Measurements from ENCODE around the gene WIPI1. TPM values are rescaled to one million over a fixed set of nuclear protein-coding genes. Genes with fewer than 3 reads are reported as not detected.
A peak's percentile ranks its signal among the peaks of the same experiment; 100 is the strongest.

WIPI1 gene
- total RNA-seq, 2 experiments from 2014 or later = 13.5 to 14.3 TPM

DNA sequence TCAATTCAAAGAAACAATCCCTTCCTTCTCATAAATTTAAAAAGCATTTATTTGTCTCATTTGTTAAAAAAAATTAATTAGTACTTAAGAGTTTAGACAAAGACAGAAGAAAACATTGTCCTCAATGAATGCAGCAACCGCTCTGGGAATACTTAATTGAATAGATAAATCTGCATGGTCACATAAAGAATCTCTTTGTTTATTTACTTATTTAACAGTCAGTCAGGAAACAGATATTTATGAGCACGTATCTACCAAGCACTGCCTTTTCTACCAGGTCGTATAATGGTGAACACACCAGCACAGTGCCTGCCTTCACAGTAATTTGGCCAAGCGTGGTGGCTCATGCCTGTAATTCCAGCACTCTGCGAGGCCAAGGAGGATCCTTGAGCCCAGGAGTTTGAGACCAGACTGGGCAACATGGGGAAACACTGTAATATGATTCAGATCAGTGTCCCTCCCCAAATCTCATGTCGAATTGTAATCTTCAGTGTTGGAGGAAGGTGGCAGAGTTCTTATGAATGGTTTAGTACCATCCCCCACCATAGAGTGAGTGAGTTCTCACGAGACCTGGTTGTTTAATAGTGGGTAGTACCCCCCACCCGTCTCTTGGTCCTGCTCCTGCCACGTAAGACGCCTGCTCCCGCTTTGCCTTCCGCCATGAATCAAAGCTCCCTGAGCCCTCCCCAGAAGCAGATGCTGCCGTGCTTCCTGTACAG lies 8.1 kb downstream of the WIPI1 start:
- H3K9me3 Mint-ChIP-seq = no peaks in the 10 kb centered on the region
- H3K27ac Mint-ChIP-seq = no peak overlapping the region
- CTCF ChIA-PET = interaction anchor here (1.2 kb wide), 1 partner anchor 8 kb away, joined by 3 read pairs; no protein-coding TSS in a partner anchor
- no peak overlapping the region for H3K4me3 Mint-ChIP-seq
- intact Hi-C loops (cut with micrococcal nuclease) = no loop called here
- DNase-seq = no peak
- H3K36me3 Mint-ChIP-seq (ENCODE audit: low read depth) = peaks cover 3% of the 10 kb centered on the region
- no peaks in the 10 kb centered on the region for H3K27me3 Mint-ChIP-seq (ENCODE audit: low read depth)
- H3K4me1 Mint-ChIP-seq (ENCODE audit: low read depth) = no peaks in the 10 kb centered on the region

DNA sequence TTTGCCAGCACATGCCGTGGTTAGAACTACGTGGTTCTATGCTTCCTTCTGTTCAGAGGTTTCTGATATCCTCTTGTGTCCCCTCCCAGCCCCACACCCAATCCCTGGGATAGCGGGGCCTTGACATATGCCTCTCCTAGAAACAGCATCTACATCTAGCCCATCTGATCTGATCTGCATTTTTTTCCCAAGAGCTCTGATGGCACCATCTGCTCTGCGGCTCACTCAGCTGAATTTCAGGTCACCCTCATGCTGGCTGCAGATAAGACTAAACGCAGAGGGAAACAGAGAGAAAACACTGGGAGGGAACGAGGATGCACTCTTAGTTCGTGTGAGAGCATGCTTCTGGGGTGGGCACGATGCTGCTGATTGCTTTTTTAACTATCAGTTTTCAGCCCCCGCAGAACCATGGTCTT lies 10.7 kb downstream of the WIPI1 start:
- H3K9me3 Mint-ChIP-seq = no peaks in the 10 kb centered on the region
- DNase-seq = no peak
- intact Hi-C loops (cut with micrococcal nuclease) = no loop called here
- H3K27me3 Mint-ChIP-seq (ENCODE audit: low read depth) = no peaks in the 10 kb centered on the region
- H3K27ac Mint-ChIP-seq = no peak overlapping the region
- H3K4me1 Mint-ChIP-seq (ENCODE audit: low read depth) = no peaks in the 10 kb centered on the region
- H3K36me3 Mint-ChIP-seq (ENCODE audit: low read depth) = peaks cover 3% of the 10 kb centered on the region
- CTCF ChIA-PET = interaction anchor here (0.6 to 1.6 kb wide), 5 partner anchors 9 to 119 kb away, joined by 3 to 7 read pairs (median 3); no protein-coding TSS in a partner anchor
- no peak overlapping the region for H3K4me3 Mint-ChIP-seq

DNA sequence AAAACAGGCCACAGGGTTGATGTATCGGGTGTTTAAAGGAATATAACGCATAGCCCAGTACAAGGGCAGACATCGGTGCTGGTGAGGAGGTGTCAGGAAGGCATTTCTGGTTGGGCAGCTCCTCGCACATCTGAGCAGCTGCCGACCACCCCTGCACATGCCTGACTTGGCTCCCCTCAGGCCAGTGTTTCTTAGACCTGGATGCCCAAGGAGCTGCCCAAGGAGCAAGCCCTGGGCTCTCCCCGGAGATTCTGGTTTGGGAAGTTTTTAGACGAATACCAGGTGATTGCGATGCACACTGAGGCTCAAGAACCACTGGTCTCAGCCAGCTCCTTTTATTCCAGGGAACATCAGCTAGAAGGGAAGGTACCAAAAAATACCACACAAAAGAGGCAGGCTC lies 11.6 kb downstream of the WIPI1 start:
- intact Hi-C loops (cut with micrococcal nuclease) = no loop called here
- Mint-ChIP-seq H3K9me3 (no peaks in the 10 kb centered on the region), H3K27ac (no peak overlapping the region), H3K4me1 (ENCODE audit: low read depth) (peaks cover 7% of the 10 kb centered on the region), H3K4me3 (no peak overlapping the region), H3K27me3 (ENCODE audit: low read depth) (no peaks in the 10 kb centered on the region), H3K36me3 (ENCODE audit: low read depth) (peaks cover 3% of the 10 kb centered on the region)
- no peak for DNase-seq
- CTCF ChIA-PET = interaction anchor here (0.8 to 1.6 kb wide), 4 partner anchors 10 to 181 kb away, joined by 3 to 7 read pairs (median 3); no protein-coding TSS in a partner anchor

DNA sequence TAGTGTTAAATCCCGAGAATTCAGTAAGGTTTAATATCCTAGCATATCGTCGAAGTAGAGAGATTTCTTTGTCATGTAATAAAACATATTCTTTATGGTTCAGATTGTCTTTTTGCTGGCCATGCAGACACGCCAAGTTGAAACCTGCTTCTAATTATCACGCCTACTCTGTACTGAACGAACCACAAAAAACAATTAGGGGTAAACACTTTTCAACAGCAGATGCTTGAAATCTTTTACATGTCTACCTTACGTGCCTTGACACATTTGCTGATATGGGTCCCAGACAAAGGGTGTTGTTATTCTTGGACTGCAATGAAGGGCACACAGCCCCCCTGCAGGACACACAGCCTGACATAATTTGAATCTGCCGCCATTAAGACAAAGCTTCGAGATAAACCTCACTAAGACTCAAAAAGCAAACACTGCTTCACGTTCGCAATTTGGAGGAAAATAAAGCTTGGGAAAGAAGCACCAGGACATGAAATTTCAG lies 13.3 kb downstream of the WIPI1 start:
- intact Hi-C loops (cut with micrococcal nuclease) = no loop called here
- Mint-ChIP-seq H3K36me3 (ENCODE audit: low read depth) (no peaks in the 10 kb centered on the region), H3K4me3 (no peak overlapping the region), H3K4me1 (ENCODE audit: low read depth) (peaks cover 12% of the 10 kb centered on the region), H3K27me3 (ENCODE audit: low read depth) (no peaks in the 10 kb centered on the region), H3K27ac (no peak overlapping the region), H3K9me3 (no peaks in the 10 kb centered on the region)
- DNase-seq = no peak
- CTCF ChIA-PET = interaction anchor here (1.1 to 1.2 kb wide), 2 partner anchors 12 to 18 kb away, joined by 3 to 4 read pairs; no protein-coding TSS in a partner anchor

DNA sequence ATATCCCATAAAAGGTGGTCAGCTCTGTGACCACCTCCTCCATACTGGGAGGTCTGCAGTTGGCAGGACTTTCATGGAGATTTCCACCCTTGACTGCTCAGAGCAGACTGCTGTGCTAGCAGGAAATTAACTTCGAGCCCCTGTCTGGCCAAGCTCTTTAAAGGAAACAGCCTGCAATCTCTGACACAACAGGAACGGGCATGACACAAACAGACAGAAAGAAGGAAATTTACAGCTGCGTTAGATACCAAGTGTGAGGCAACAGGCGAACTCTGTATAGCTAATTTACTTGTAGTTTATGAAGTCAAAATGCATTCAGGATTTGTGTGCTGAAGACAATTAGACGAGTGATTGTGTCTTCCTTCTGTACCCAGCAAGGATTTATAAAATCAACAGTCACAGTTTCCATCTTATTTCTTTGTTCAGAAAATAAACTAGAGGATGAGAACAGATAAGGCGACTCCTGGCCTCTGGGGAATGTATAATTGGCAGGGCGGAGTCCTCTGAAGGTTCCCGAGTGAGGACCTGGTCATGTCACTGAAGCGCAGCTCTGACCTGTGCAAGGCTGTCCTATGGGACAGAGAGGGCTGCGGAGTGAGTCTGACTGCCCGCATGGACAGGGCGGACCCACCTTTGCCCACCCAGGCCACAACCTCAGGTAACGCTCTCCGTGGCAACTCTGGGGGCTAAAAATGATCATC lies 16.1 kb downstream of the WIPI1 start:
- H3K27ac Mint-ChIP-seq = no peak overlapping the region
- H3K9me3 Mint-ChIP-seq = no peaks in the 10 kb centered on the region
- intact Hi-C loops (cut with micrococcal nuclease) = no loop called here
- CTCF ChIA-PET = interaction anchor here (0.9 to 7.2 kb wide), 4 partner anchors 9 to 176 kb away, joined by 3 to 43 read pairs (median 3); no protein-coding TSS in a partner anchor
- no peaks in the 10 kb centered on the region for H3K27me3 Mint-ChIP-seq (ENCODE audit: low read depth)
- H3K4me1 Mint-ChIP-seq (ENCODE audit: low read depth) = peaks cover 32% of the 10 kb centered on the region
- H3K4me3 Mint-ChIP-seq = no peak overlapping the region
- DNase-seq = no peak
- no peaks in the 10 kb centered on the region for H3K36me3 Mint-ChIP-seq (ENCODE audit: low read depth)

GRCh38 chr17:68440526-68440925 lies 16.8 kb downstream of the WIPI1 start:
- intact Hi-C loops (cut with micrococcal nuclease) = no loop called here
- no peak for DNase-seq
- no peak overlapping the region for H3K27ac Mint-ChIP-seq
- no peaks in the 10 kb centered on the region for H3K27me3 Mint-ChIP-seq (ENCODE audit: low read depth)
- peaks cover 35% of the 10 kb centered on the region for H3K4me1 Mint-ChIP-seq (ENCODE audit: low read depth)
- no peak overlapping the region for H3K4me3 Mint-ChIP-seq
- CTCF ChIA-PET = interaction anchor here (0.9 to 7.2 kb wide), 3 partner anchors 10 to 20 kb away, joined by 3 to 43 read pairs (median 3); no protein-coding TSS in a partner anchor
- H3K36me3 Mint-ChIP-seq (ENCODE audit: low read depth) = no peaks in the 10 kb centered on the region
- no peaks in the 10 kb centered on the region for H3K9me3 Mint-ChIP-seq

- H3K27ac Mint-ChIP-seq = peak overlapping the region; percentile 12
- no peaks in the 10 kb centered on the region for H3K36me3 Mint-ChIP-seq (ENCODE audit: low read depth)
- H3K4me3 Mint-ChIP-seq = no peak overlapping the region
- no peaks in the 10 kb centered on the region for H3K9me3 Mint-ChIP-seq
- H3K27me3 Mint-ChIP-seq (ENCODE audit: low read depth) = no peaks in the 10 kb centered on the region
- no peak for DNase-seq
- CTCF ChIA-PET = interaction anchor here (0.6 to 7.2 kb wide), 4 partner anchors 16 to 161 kb away, joined by 3 to 43 read pairs (median 10); no protein-coding TSS in a partner anchor
- peaks cover 35% of the 10 kb centered on the region for H3K4me1 Mint-ChIP-seq (ENCODE audit: low read depth)
- intact Hi-C loops (cut with micrococcal nuclease) = no loop called here
Observed at GRCh38 chr17:68439656-68440290, 17.5 kb downstream of the WIPI1 start.

DNA sequence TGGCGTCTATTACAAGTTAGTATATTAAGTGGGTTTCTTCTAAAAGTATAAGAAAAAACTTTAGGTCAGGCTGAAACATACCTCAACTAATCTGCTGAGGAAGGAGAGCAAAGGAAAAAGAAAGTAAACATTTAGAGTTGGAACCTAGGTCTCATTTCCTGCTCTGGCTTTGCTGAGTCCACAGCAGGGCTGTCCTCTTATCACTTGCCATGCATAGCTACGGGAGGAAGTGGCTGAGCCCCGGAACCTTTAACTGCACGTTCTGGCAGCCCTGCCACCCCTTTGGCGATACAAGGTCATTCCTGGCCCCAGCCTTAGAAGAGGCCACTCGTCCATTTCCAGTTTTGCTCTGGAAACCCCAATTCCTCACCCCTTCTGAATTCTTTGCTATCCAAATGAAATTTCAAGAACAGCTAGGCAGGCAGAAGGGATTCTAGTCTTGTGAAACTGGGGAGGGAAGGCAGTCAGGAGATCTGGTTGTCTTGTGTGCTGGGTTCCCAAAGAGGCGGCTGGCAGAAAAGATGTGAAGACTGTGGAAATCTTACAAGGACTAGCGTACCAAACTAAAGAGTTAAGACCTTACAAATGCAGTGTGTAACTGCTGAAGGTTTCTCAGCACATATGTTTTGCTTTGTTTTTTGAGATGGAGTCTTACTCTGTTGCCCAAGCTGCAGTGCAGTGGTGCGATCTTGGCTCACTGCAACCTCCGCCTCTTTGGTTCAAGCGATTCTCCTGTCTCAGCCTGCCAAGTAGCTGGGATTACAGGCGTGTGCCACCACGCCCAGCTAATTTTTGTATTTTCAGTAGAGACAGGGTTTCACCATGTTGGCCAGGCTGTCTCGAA lies 19.1 kb downstream of the WIPI1 start:
- CTCF ChIA-PET = interaction anchor here (2.0 to 7.9 kb wide), 5 partner anchors 17 to 176 kb away, joined by 8 to 97 read pairs (median 22); no protein-coding TSS in a partner anchor
- Mint-ChIP-seq H3K36me3 (ENCODE audit: low read depth) (no peaks in the 10 kb centered on the region), H3K27ac (peak overlapping the region; percentile 84), H3K27me3 (ENCODE audit: low read depth) (no peaks in the 10 kb centered on the region), H3K9me3 (no peaks in the 10 kb centered on the region), H3K4me3 (peak overlapping the region; percentile 55), H3K4me1 (ENCODE audit: low read depth) (peaks cover 35% of the 10 kb centered on the region)
- DNase-seq = peak; percentile 63
- intact Hi-C loops (cut with micrococcal nuclease) = loop anchor here (2.0 kb wide), 2 partner anchors 233 to 255 kb away; no protein-coding TSS in a partner anchor

DNA sequence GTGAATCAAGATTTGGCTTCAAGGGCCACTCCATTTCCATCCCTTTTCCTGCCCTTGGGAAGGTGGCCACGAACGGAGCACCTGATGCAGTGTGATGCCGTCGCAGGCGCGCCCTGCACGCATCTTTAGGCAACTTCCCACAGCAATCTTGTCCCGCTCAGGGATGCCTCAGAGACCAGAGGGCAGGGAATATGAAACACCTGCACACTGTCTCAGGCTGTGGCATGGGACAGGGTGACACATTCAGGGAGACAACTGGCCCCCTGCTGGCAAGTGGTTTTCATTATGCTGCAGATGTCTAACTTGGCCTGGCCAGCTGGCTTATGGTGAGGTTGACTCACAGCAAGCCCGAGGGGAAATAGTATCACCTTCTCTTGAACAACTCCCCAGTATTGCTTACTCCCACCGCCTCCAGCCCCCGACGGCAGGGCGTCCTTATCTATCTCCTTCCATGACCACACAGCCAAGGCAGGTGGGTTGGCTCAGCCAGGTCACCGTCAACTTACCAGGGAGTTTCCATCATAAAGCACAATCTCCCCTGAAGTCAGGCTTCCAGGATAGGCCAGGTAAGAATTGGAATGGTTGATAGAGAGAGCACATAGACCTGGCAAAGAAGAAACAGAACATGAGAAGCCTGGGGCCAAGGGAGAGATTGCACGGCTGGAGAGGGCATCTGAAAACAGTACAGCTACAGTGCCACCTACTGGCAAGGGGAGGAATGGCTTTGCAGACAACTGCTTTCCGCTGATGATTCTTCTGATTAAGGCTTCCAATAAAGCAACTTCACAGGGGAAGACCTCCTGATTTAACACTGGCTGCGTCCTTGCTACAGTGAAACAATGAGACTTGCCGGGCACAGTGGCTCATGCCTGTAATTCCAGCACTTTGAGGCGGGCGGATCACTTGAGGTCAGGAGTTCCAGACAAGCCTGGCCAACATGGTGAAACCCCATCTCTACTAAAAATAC lies 21.1 kb downstream of the WIPI1 start:
- intact Hi-C loops (cut with micrococcal nuclease) = loop anchor here (1.0 to 2.0 kb wide), 8 partner anchors 27 to 264 kb away; no protein-coding TSS in a partner anchor
- H3K4me1 Mint-ChIP-seq (ENCODE audit: low read depth) = peaks cover 35% of the 10 kb centered on the region
- no peaks in the 10 kb centered on the region for H3K36me3 Mint-ChIP-seq (ENCODE audit: low read depth)
- H3K27ac Mint-ChIP-seq = no peak overlapping the region
- peak; percentile 94 for DNase-seq
- H3K27me3 Mint-ChIP-seq (ENCODE audit: low read depth) = no peaks in the 10 kb centered on the region
- CTCF ChIA-PET = interaction anchor here (0.7 to 7.9 kb wide), 35 partner anchors 9 to 378 kb away, joined by 3 to 97 read pairs (median 4); partner anchors contain the start of genes AMZ2, ARSG and SLC16A6
- H3K4me3 Mint-ChIP-seq = no peak overlapping the region
- no peaks in the 10 kb centered on the region for H3K9me3 Mint-ChIP-seq

- no peaks in the 10 kb centered on the region for H3K36me3 Mint-ChIP-seq (ENCODE audit: low read depth)
- intact Hi-C loops (cut with micrococcal nuclease) = no loop called here
- H3K27ac Mint-ChIP-seq = no peak overlapping the region
- no peak overlapping the region for H3K4me3 Mint-ChIP-seq
- CTCF ChIA-PET = interaction anchor here (0.7 to 7.9 kb wide), 18 partner anchors 8 to 262 kb away, joined by 3 to 97 read pairs (median 6); partner anchors contain the start of gene AMZ2
- no peaks in the 10 kb centered on the region for H3K9me3 Mint-ChIP-seq
- no peak for DNase-seq
- H3K27me3 Mint-ChIP-seq (ENCODE audit: low read depth) = no peaks in the 10 kb centered on the region
- peaks cover 30% of the 10 kb centered on the region for H3K4me1 Mint-ChIP-seq (ENCODE audit: low read depth)
Observed at GRCh38 chr17:68435361-68435760, 21.9 kb downstream of the WIPI1 start.

All from activated naive CD4-positive, alpha-beta T cell treated with anti-CD3 and anti-CD28 coated beads for 36 hours (primary cell).